Measurements from ENCODE around the gene TMEM150B.
A peak's percentile ranks its signal among the peaks of the same experiment; 100 is the strongest.

The TMEM150B gene, protein sequence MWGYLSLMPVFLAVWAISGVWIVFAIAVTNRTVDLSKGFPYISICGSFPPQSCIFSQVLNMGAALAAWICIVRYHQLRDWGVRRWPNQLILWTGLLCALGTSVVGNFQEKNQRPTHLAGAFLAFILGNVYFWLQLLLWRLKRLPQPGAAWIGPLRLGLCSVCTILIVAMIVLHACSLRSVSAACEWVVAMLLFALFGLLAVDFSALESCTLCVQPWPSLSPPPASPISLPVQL

DNA sequence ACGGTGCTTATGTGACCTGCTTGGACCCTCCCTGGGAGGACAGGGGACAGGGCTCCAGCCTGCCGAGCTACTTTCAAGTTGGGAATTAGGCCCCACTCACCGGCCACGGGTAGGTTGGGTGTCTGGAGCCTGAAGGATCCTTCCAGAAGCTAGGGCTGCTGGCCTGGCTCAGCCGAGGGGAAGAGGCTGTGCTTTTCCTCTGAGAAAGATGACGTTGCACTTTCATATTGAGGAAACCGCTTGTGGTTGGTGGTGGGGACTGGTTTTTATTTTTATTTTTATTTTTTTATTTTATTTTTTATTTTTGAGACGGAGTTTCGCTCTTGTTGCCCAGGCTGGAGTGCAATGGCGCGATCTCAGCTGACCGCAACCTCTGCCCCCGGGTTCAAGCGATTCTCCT is at the start of gene TMEM150B:
Gene TMEM150B, minus strand, starts transcription at position 170 of the 400 bp plus-strand sequence. CDS start 4,305 bp downstream, outside the sequence.
- intact Hi-C loops (cut with micrococcal nuclease): loop anchor here (2.0 kb wide), 1 partner anchor 14 kb away; the partner anchor contains the start of gene KMT5C
- H3K4me1 Mint-ChIP-seq (ENCODE audit: low read depth): peaks cover 68% of the 10 kb centered on the region

DNA sequence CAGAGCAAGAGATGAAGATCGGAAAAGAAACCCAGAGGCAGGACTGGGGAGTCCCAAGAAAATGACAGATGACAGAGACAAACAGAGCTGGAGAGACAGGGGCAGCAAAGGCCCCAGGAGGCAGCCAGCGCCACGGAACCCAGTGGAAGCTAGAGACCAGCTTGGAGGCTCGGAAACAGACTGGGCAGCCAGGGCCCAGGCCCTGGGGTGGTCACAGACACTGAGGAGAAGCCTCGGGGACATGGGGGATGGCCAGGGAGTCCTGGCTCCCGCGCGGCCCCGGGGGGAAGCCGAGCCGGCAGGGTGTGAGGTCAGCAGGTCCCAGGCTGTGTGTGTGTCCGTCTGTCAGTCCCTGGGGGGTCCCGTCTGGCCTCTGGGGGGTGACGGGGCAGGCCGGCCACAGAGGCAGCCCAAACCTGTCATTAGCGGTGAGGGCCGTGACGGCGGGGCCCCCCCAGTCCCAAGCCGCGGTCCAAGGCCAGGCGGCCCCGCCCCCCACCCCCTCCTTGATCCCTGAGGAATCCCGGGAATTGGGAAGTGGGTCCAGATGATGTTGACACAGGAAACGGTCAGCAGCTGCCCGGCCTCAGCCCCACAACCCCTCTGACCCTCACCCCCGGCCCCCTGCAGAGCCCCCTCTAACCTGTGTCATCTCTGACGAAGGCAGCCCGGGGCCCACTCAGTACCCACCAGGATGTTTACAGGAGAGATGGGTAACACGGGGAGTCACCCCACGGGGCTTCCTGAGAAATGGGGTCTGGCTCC is 49.0 kb upstream of the TMEM150B start:
- Mint-ChIP-seq H3K4me3 (no peak overlapping the region), H3K4me1 (ENCODE audit: low read depth) (peaks cover 14% of the 10 kb centered on the region), H3K36me3 (ENCODE audit: low read depth) (no peaks in the 10 kb centered on the region), H3K27ac (no peak overlapping the region), H3K9me3 (no peaks in the 10 kb centered on the region), H3K27me3 (peaks cover 86% of the 10 kb centered on the region)
- intact Hi-C loops (cut with micrococcal nuclease): no loop called here

More for the DNA sequence above, at the start of gene TMEM150B:
- Mint-ChIP-seq H3K36me3 (ENCODE audit: low read depth) (peaks cover 39% of the 10 kb centered on the region), H3K27me3 (no peaks in the 10 kb centered on the region), H3K9me3 (no peaks in the 10 kb centered on the region), H3K27ac (peak within 1 kb of the TSS; percentile 94), H3K4me3 (peak within 1 kb of the TSS; percentile 90)

DNA sequence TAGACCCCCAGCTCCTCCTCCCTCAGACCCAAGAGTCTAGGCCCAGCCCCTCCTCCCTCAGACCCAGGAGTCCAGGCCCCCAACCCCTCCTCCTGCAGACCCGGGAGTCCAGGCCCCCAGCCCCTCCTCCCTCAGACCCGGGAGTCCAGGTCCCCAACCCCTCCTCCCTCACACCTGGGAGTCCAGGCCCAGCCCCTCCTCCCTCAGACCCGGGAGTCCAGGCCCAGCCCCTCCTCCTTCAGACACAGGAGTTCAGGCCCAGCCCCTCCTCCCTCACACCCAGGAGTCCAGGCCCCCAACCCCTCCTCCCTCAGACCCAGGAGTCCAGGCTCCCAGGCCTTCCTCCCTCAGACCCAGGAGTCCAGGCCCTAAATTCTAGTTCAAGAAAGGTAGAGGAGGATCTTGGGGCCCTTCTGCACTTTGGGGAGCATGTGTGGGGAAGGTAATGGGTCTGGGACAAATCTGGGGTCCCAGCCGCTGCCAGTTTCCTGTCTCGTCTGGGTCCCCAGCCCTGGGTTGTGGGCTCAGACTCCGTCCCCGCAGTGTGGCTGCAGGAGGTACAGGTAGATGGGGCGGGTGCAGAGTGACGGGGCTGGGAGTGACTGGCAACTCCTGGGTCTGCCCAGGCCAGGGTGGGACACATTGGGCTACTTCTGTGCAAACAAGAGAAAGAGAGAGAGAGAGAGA is 48.3 kb upstream of the TMEM150B start:
- intact Hi-C loops (cut with micrococcal nuclease): no loop called here
- Mint-ChIP-seq H3K27me3 (peaks cover 86% of the 10 kb centered on the region), H3K36me3 (ENCODE audit: low read depth) (no peaks in the 10 kb centered on the region), H3K4me3 (no peak overlapping the region), H3K27ac (no peak overlapping the region), H3K4me1 (ENCODE audit: low read depth) (peaks cover 19% of the 10 kb centered on the region), H3K9me3 (no peaks in the 10 kb centered on the region)

DNA sequence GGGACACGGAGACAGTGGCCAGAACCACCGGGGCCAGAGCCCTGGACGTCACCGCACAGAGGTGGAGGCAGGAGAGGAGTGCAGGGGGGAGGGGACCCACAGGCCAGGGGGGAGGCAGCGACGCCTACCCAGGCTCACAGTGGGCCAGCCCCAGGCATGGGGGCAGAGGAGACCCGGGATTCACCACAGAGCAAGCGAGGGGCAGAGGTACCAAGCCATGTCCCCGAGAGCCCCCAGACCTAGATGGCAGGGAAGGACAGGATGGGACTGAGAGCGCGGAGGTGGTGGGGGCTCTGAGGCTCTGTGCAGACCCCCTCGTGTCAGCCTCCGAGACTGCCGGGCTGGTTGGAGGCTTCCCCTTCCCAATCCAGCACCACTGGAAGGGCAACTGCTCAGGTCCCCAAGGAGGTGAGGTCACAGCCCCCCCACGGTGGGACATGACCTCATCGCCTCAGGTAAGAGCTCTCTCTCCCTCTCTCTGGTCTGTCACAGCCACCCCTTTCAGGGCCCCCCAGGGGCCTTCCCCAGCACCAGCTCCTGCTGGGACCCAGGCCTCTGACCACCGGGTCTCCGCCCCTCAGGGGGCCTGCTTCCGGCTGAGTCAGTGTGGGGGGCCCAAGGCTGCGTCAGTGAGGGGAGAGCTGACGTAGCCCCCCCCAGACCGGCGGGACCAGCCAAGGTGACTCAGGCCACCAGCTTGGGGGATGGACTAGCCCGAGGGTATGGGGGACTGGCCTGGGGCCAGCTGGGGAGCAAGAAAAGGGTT is 47.4 kb upstream of the TMEM150B start:
- Mint-ChIP-seq H3K4me3 (no peak overlapping the region), H3K27ac (no peak overlapping the region), H3K9me3 (no peaks in the 10 kb centered on the region), H3K36me3 (ENCODE audit: low read depth) (no peaks in the 10 kb centered on the region), H3K27me3 (peaks cover 86% of the 10 kb centered on the region), H3K4me1 (ENCODE audit: low read depth) (peaks cover 19% of the 10 kb centered on the region)
- intact Hi-C loops (cut with micrococcal nuclease): no loop called here

DNA sequence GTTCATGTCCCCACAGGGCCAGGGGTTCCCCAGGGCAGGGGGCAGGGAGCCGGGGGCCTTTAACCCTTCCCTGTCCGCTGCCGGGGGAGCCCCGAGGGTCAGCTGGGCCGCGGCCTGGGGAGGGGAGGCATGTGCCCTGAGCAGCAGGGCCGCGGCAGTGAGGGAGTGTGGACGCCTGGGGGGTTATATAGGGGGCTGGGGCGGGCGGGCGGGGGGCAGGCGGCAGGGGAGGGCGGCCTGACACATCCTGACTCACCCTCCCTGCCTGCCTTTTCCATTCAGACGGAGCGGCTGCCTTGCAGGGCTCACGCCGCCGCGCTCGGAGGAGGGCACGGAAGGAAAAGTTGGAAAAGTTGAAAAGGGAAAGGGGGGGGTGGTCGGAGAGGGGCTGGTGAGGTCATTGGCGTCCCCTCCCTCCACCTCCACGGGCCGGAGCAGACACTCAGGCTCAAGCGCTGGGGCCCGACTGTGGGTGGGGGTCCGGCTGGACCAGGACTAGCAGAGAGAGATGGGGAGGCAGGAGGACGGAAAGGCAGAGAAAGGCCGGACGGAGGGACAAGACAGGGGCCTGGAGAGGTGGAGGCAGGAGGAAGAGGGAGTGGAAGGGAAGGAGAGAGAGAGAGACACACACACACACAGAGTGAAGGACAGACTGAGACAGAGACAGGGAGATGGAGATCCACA is 45.3 kb upstream of the TMEM150B start, which contains the start of gene IL11:
Gene IL11, minus strand, starts transcription at position 159 of the 684 bp plus-strand sequence. Its CDS starts 153 bp downstream, at position 6.
- Mint-ChIP-seq H3K9me3 (no peaks in the 10 kb centered on the region), H3K27me3 (peaks cover 75% of the 10 kb centered on the region), H3K36me3 (ENCODE audit: low read depth) (no peaks in the 10 kb centered on the region), H3K4me1 (ENCODE audit: low read depth) (peaks cover 11% of the 10 kb centered on the region), H3K27ac (peak within 1 kb of the TSS; percentile 59), H3K4me3 (peak within 1 kb of the TSS; percentile 68)
- intact Hi-C loops (cut with micrococcal nuclease): no loop called here

DNA sequence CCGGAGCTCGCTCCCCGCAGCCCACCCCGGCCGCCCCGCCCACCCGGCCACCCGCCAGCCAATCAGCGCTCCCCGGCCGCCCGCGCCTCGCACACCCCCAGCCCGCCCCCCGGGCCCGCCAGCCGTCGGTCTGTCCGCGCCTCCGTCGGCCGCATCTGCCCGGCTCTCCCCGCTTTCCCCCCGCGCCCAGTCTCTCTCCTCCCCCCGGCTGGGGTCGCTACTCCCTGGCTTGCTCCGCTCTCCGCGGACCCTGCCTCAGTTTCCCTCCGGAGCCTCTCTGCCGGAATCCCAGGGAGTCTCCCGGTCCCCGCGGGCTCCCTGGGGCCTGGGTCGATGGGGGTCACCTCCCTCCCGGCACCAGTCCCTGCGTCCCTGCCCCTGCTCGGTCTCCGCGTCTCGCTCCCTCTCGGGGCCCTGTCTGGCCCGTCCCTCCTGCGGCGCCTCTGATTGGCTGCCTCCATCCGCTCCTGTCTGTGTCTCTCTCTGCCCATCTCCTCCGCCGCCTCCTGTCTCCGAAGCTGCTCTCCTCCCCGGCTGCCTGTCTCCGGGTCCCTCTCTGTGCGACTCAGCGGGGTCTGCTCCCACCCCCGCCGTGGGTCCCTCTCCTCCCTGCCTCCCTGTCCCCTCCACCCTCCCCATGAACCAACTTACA is 44.6 kb upstream of the TMEM150B start:
- Mint-ChIP-seq H3K4me1 (ENCODE audit: low read depth) (peaks cover 11% of the 10 kb centered on the region), H3K27me3 (peaks cover 76% of the 10 kb centered on the region), H3K27ac (peak overlapping the region; percentile 59), H3K36me3 (ENCODE audit: low read depth) (no peaks in the 10 kb centered on the region), H3K9me3 (no peaks in the 10 kb centered on the region), H3K4me3 (peak overlapping the region; percentile 68)
- intact Hi-C loops (cut with micrococcal nuclease): no loop called here

DNA sequence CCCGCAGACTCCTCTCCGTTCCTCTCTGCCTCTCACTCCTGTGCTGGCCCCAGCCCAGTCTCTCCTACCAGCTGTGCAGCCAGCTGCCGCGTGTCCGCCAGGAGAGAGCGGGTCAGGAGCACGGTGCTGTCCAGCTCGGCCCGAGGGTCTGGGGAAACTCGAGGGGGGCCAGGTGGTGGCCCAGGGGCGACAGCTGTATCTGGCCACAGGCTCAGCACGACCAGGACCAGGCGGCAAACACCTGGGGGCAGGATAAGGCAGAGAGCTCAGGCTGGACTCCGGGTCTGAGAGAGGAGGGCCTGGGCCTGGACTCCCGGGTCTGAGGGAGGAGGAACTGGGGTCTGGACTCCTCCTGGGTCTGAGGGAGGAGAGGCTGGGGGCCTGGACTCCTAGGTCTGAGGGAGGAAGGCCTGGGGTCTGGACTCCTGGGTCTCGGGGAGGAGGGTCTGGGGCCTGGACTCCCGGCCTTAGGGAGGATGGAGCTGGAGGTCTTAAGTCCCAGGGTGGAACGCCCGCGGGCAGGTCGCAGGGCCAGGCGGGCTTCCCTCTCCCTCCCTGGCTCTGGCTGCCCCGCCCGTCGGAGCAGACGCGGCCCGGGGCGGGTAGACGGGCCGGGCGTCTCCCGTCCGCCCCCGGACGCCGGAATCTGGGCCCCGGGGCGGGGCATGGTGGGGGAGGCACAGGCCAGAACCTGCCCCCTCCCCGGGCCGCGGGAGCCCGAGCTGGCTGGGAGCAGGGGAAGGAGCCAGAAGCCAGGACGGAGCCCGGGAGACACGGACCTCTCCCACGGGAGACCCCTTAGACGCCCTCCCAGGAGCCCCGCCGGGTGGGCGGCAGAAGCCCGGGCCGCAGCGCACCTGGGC is 43.8 kb upstream of the TMEM150B start:
- H3K36me3 Mint-ChIP-seq (ENCODE audit: low read depth): no peaks in the 10 kb centered on the region
- peak overlapping the region; percentile 59 for H3K4me3 Mint-ChIP-seq
- peaks cover 11% of the 10 kb centered on the region for H3K4me1 Mint-ChIP-seq (ENCODE audit: low read depth)
- no peaks in the 10 kb centered on the region for H3K9me3 Mint-ChIP-seq
- peaks cover 72% of the 10 kb centered on the region for H3K27me3 Mint-ChIP-seq
- intact Hi-C loops (cut with micrococcal nuclease): no loop called here
- no peak overlapping the region for H3K27ac Mint-ChIP-seq

DNA sequence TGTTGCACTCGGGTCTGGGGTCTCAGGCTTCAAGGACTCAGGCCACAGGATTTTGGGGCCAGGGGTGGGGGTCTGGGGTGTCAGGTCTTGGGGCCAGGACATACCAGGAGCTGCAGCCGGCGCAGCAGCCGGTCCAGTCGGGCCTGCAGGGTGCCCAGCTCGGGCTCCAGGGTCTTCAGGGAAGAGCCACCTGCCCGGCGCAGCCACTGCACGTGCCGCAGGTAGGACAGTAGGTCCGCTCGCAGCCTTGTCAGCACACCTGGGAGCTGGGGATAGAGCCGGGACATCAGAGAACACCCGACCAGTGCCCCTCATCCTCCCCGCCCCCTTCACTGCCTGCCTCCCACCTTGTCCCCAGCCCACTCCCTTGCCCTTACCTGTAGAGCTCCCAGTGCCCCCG is 43.0 kb upstream of the TMEM150B start:
- Mint-ChIP-seq H3K36me3 (ENCODE audit: low read depth) (no peaks in the 10 kb centered on the region), H3K27me3 (peaks cover 66% of the 10 kb centered on the region), H3K4me3 (no peak overlapping the region), H3K4me1 (ENCODE audit: low read depth) (peaks cover 11% of the 10 kb centered on the region), H3K27ac (no peak overlapping the region), H3K9me3 (no peaks in the 10 kb centered on the region)
- intact Hi-C loops (cut with micrococcal nuclease): no loop called here

DNA sequence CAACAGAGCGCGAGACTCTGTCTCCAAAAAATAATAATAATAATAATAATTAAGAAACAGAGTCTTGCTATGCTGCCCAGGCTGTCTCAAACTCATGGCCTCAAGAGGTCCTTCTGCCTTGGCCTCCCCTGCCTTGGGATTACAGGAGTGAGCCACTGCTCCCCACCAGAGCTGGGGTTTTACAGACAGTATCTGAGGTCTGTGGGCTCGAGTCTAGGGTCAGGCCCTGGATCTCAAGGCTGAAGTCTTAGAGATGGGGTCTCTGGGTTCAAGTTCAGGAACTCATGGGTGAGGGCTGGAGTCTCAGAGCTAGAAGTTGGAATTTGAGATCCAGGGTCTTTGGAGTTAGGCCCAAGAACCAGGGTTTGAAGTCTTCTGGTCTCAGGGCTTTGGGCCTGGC is 41.6 kb upstream of the TMEM150B start:
- H3K4me1 Mint-ChIP-seq (ENCODE audit: low read depth): peaks cover 11% of the 10 kb centered on the region
- intact Hi-C loops (cut with micrococcal nuclease): no loop called here
- no peaks in the 10 kb centered on the region for H3K36me3 Mint-ChIP-seq (ENCODE audit: low read depth)
- H3K27ac Mint-ChIP-seq: no peak overlapping the region
- no peaks in the 10 kb centered on the region for H3K9me3 Mint-ChIP-seq
- peaks cover 55% of the 10 kb centered on the region for H3K27me3 Mint-ChIP-seq
- H3K4me3 Mint-ChIP-seq: no peak overlapping the region

DNA sequence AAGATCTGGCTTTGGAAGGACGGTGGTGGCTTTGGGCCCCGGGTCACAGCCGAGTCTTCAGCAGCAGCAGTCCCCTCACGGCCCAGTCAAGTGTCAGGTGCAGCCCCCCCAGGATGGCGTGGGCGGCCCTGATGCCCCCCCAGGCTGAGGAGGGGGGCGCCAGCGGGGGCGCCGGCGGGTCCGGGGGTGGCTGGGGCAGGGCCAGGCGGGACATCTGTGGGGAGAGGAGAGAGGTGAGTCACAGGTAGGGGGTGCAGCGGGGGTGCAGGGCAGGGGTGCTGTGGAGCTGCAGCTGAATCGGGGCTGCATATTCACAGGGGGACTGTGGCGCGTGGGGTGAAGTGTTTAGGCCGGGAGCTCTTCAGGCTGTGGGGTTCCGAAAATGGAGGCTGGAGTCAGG is 40.8 kb upstream of the TMEM150B start:
- H3K27me3 Mint-ChIP-seq: peaks cover 47% of the 10 kb centered on the region
- no peak overlapping the region for H3K27ac Mint-ChIP-seq
- intact Hi-C loops (cut with micrococcal nuclease): no loop called here
- H3K4me1 Mint-ChIP-seq (ENCODE audit: low read depth): peaks cover 11% of the 10 kb centered on the region
- H3K9me3 Mint-ChIP-seq: no peaks in the 10 kb centered on the region
- no peak overlapping the region for H3K4me3 Mint-ChIP-seq
- no peaks in the 10 kb centered on the region for H3K36me3 Mint-ChIP-seq (ENCODE audit: low read depth)

DNA sequence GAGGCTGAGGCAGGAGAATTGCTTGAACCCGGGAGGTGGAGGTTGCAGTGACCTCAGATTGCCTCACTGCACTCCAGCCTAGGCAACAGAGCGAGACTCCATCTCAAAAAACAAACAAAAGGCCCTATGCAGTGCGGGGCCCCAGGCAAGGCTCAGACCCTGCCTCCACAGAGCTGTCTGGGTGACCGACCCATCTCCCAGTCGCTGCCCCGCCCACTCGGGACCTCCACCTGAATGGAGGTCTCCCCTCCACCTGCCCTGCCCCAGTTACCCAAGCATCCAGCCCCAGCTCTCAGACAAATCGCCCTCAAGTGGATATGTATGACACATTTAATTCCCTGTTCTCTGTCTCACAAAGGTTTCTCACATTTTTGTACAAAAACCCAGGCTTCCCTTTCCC is 40.1 kb upstream of the TMEM150B start:
- Mint-ChIP-seq H3K9me3 (no peaks in the 10 kb centered on the region), H3K4me1 (ENCODE audit: low read depth) (peaks cover 11% of the 10 kb centered on the region), H3K27me3 (peaks cover 41% of the 10 kb centered on the region), H3K4me3 (no peak overlapping the region), H3K27ac (no peak overlapping the region), H3K36me3 (ENCODE audit: low read depth) (no peaks in the 10 kb centered on the region)
- intact Hi-C loops (cut with micrococcal nuclease): no loop called here

DNA sequence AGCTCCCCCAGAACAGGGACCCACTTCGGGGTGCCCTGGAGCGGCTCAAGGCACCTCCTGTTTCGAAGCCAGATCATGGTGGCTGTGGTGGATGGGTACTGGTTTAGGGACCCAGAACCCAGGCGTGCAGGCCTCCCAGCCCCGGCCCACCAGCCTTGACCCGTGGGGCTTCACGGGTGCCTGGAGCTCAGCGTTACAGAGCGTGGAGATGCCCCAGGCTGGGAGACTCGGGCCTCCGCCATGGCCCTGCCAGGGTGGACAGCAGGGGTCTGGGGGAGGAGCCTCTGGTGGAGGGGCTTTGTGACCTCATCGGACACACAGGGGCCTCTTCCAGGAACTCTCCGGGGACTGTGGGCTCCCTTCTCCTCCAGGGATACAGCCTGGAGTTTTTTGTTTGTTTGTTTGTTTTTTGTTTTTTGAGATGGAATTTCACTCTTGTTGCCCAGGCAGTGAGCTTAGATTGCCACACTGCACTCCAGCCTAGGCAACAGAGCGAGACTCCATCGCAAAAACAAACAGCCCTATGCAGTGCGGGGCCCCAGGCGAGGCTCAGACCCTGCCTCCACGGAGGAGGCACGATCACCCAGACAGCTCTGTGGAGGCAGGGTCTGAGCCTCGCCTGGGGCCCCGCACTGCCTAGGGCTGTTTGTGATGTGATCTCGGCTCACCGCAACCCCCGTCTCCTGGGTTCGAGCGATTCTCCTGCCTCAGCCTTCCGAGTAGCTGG is 38.0 kb upstream of the TMEM150B start, which contains the start of gene GARIN5B:
Gene GARIN5B, minus strand, starts transcription at position 271 of the 727 bp plus-strand sequence. Its CDS starts 194 bp downstream, at position 77.
- H3K27ac Mint-ChIP-seq: no peak within 1 kb of the TSS
- no peaks in the 10 kb centered on the region for H3K36me3 Mint-ChIP-seq (ENCODE audit: low read depth)
- no peaks in the 10 kb centered on the region for H3K4me1 Mint-ChIP-seq (ENCODE audit: low read depth)
- H3K4me3 Mint-ChIP-seq: no peak within 1 kb of the TSS
- intact Hi-C loops (cut with micrococcal nuclease): no loop called here
- no peaks in the 10 kb centered on the region for H3K9me3 Mint-ChIP-seq
- H3K27me3 Mint-ChIP-seq: peaks cover 32% of the 10 kb centered on the region
